C4-2B (cell line): ENCODE results near the gene APPBP2.

Source experiments
- ZFX ChIP-seq: fragments of 450-650 bp; IDR thresholded peaks from 2 replicates; pipeline ENCODE4 v1.6.1; 2017
- TF ChIP-seq, protein P1 (sequence below): fragments of 450-650 bp; conservative IDR thresholded peaks from 2 replicates; pipeline ENCODE4 v1.5.1; 2017; ENCODE audit warnings: mild to moderate bottlenecking

DNA sequence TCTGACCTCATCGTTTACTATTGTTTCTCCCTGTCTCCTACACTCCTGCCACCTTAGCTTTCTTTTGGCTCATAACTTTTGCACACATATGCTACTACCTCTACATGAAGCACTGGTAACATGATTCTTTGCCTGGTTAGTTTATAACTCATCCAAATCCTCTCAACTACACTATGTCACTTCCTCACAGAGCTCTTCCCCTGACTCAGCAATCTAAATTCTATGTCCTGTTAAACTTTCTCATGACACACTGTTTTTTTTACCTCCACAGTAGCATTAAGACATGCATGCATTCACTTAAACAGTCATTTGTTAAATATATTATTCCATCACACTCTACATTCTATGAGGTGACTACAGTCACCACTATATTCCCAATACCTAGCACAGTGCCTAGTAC lies 19.7 kb downstream of the APPBP2 start:
- TF ChIP-seq, protein P1, sequence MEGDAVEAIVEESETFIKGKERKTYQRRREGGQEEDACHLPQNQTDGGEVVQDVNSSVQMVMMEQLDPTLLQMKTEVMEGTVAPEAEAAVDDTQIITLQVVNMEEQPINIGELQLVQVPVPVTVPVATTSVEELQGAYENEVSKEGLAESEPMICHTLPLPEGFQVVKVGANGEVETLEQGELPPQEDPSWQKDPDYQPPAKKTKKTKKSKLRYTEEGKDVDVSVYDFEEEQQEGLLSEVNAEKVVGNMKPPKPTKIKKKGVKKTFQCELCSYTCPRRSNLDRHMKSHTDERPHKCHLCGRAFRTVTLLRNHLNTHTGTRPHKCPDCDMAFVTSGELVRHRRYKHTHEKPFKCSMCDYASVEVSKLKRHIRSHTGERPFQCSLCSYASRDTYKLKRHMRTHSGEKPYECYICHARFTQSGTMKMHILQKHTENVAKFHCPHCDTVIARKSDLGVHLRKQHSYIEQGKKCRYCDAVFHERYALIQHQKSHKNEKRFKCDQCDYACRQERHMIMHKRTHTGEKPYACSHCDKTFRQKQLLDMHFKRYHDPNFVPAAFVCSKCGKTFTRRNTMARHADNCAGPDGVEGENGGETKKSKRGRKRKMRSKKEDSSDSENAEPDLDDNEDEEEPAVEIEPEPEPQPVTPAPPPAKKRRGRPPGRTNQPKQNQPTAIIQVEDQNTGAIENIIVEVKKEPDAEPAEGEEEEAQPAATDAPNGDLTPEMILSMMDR: no peak
- TF ChIP-seq ZFX: no peak
